Transverse colon (tissue), 4 donors: ENCODE measurements around the gene MYL2. TPM values are rescaled to one million over a fixed set of nuclear protein-coding genes. Genes with fewer than 3 reads are reported as not detected.

Experiments used
- DNase-seq: peaks from one replicate; pipeline ENCODE4 v3.0.0-alpha.2; 2019
- H3K27ac ChIP-seq, 4 donors: fragments of 200-600 bp; sonication (generic); 2 replicates each; pipeline ENCODE4 v1.5.1; 2016 to 2018; ENCODE audit warnings: inconsistent platforms in 4 of 4
- H3K27me3 ChIP-seq: fragments of 200-600 bp; sonication (generic); 2 replicates; pipeline ENCODE4 v1.5.1; 2017; ENCODE audit warnings: inconsistent platforms
- H3K36me3 ChIP-seq, 4 donors: fragments of 200-600 bp; sonication (generic); 2 replicates each; pipeline ENCODE4 v1.5.1; 2017 to 2019; ENCODE audit warnings: inconsistent platforms in 4 of 4
- H3K4me1 ChIP-seq, 4 donors: fragments of 200-600 bp; sonication (generic); 2 replicates each; pipeline ENCODE4 v1.5.1; 2017 to 2020; ENCODE audit warnings: inconsistent platforms in 4 of 4
- H3K4me3 ChIP-seq, 4 donors: fragments of 200-600 bp; sonication (generic); 1 replicate in 1 of 4; 2 replicates in 3 of 4; pipeline versions ENCODE4 v1.5.1 to v1.6.1; 2017 to 2019; ENCODE audit warnings: inconsistent platforms in 4 of 4
- H3K9me3 ChIP-seq, 2 donors: fragments of 200-600 bp; sonication (generic); 2 replicates each; pipeline ENCODE4 v1.5.1; 2017 to 2019; ENCODE audit warnings: inconsistent platforms in 2 of 2
- EP300 ChIP-seq: sonication (generic); formaldehyde crosslinking; IDR thresholded peaks from one replicate; pipeline ENCODE4 v1.6.1; 2017; ENCODE audit warnings: antibody characterized with exemption, low read depth
- POLR2A ChIP-seq: fragments of 450-650 bp; IDR thresholded peaks from one replicate; pipeline ENCODE4 v1.6.1; 2016; ENCODE audit warnings: antibody characterized with exemption, mild to moderate bottlenecking, moderate library complexity
- POLR2AphosphoS5 ChIP-seq, 3 donors: sonication (generic); formaldehyde crosslinking; IDR thresholded peaks; one replicate each; pipeline ENCODE4 v1.6.1; 2016; ENCODE audit warnings: antibody characterized with exemption in 3 of 3
- WGBS, 2 donors: methylation state at CpG; one replicate each; pipeline ENCODE4 v1.1.5; 2018; ENCODE audit warnings: low coverage in 1 of 2; 5-methylcytosine and 5-hydroxymethylcytosine counted together
- in situ Hi-C, 4 donors: fragments of 200-750 bp; cut with MboI; loops; one replicate each; pipeline versions ENCODE4 v1.15.0 to v1.15.1; 2017; ENCODE audit warnings: low sequenced_read_pairs in 3 of 4, low pct_ligation_motif_present in 1 of 4, low pct_unique_long_range_greater_than_20kb in 1 of 4
- intact Hi-C: fragments of 100-400 bp; cut with DNase I; formaldehyde crosslinking; loops from one replicate; pipeline ENCODE4 v1.15.1; 2023; ENCODE audit warnings: low total_unique reads
- total RNA-seq, 4 donors: library from RNA; depleted of rRNA; stranded (reverse); fragments of >200 nt; gene quantifications; one replicate each; pipeline ENCODE4 v1.1.0, GENCODE V29; 2016
- TF ChIP-seq, protein P1 (sequence below), 5 experiments: fragments of 200-600 bp in 3 of 5; fragments of 450-650 bp in 2 of 5; sonication (generic) in 3 of 5; IDR thresholded peaks; 1 replicate in 2 of 5; 2 replicates in 3 of 5; pipeline ENCODE4 v1.5.1; 2016 to 2017; ENCODE audit warnings: antibody characterized with exemption in 5 of 5, inconsistent platforms in 3 of 5, mild to moderate bottlenecking in 2 of 5, moderate library complexity in 1 of 5

The MYL2 gene
- total RNA-seq, 4 donors from 2014 or later = 2.2 TPM; not detected in 3

DNA sequence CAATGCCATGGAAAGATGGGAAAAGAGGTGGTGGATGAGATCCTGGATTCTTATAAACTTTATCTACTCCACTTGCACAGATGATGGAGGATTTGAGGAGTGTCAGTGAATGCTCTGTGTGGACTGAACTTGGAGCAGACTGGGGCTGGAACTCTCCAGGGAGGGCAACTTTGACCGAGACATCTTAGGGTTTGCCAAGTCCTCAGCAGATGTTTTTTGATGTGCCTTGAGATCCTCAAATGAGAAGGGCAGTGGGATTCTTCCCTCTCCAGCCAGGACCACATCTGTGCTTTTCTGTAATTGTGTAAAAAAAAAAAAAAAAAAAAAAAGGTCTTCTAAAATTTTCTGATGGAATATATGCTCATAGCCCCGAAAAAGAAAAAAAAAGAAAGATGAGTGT lies 23.0 kb upstream of the MYL2 start:
- Histone ChIP-seq H3K27ac (no peak overlapping the region), H3K4me3 (no peak overlapping the region), H3K27me3 (peaks cover 5% of the 10 kb centered on the region), H3K36me3 (no peaks in the 10 kb centered on the region), H3K4me1 (no peaks in the 10 kb centered on the region), H3K9me3 (peaks cover 11 to 14% of the 10 kb centered on the region in 2 donors)
- in situ Hi-C loops = loop anchor here in 2 of 4 donors (10.0 to 25.0 kb wide), 2 partner anchors 361 to 369 kb away; no protein-coding TSS in a partner anchor
- DNase-seq = no peak
- no peak for TF ChIP-seq POLR2A
- TF ChIP-seq, protein P1, sequence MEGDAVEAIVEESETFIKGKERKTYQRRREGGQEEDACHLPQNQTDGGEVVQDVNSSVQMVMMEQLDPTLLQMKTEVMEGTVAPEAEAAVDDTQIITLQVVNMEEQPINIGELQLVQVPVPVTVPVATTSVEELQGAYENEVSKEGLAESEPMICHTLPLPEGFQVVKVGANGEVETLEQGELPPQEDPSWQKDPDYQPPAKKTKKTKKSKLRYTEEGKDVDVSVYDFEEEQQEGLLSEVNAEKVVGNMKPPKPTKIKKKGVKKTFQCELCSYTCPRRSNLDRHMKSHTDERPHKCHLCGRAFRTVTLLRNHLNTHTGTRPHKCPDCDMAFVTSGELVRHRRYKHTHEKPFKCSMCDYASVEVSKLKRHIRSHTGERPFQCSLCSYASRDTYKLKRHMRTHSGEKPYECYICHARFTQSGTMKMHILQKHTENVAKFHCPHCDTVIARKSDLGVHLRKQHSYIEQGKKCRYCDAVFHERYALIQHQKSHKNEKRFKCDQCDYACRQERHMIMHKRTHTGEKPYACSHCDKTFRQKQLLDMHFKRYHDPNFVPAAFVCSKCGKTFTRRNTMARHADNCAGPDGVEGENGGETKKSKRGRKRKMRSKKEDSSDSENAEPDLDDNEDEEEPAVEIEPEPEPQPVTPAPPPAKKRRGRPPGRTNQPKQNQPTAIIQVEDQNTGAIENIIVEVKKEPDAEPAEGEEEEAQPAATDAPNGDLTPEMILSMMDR (IDR thresholded peaks at IDR 0.05) = no peak
- TF ChIP-seq EP300 = no peak
- TF ChIP-seq POLR2AphosphoS5 (IDR thresholded peaks at IDR 0.05) = no peak
- intact Hi-C loops = loop anchor here (10.0 kb wide), 1 partner anchor 1781 kb away; no protein-coding TSS in a partner anchor
- WGBS, 2 donors = 36 to 63% methylated on average over 1 to 2 of the region's 2 CpGs

DNA sequence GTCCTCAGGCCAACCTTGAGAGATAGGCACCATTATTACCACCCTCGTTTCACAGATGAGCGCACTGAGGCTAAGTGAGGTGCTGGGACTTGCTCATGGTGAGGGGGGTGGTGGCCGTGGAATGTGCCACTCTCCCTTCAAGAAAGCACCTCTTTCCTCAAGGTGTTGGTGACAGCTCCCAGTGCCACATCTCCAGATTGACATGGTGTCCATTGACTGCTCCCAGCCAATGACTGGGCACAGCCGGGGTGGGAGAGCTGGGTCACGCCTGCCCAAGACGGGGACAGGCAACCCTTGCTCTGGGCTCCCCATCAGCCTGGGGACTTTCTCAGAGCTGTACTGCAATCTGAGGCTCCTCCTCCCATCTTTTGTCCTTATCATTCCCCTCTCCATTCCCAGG lies 21.0 kb upstream of the MYL2 start:
- Histone ChIP-seq H3K9me3 (peaks cover 8 to 10% of the 10 kb centered on the region in 2 donors), H3K4me3 (no peak overlapping the region), H3K4me1 (peaks cover 0 to 6% (median 0%) of the 10 kb centered on the region in 4 donors), H3K36me3 (no peaks in the 10 kb centered on the region), H3K27ac (no peak overlapping the region), H3K27me3 (peaks cover 16% of the 10 kb centered on the region)
- no peak for DNase-seq
- TF ChIP-seq EP300 (no peak), POLR2A (no peak), POLR2AphosphoS5 (IDR thresholded peaks at IDR 0.05) (no peak)
- TF ChIP-seq, protein P1 (IDR thresholded peaks at IDR 0.05) = no peak
- in situ Hi-C loops (loop anchor here in 2 of 4 donors (10.0 to 25.0 kb wide), 2 partner anchors 363 to 371 kb away; no protein-coding TSS in a partner anchor), intact Hi-C loops (loop anchor here (10.0 kb wide), 1 partner anchor 1783 kb away; no protein-coding TSS in a partner anchor)
- 91% methylated on average over 6 of the region's 6 CpGs; no CpG with 5 or more reads in 1 of the 2 donors for WGBS, 2 donors

DNA sequence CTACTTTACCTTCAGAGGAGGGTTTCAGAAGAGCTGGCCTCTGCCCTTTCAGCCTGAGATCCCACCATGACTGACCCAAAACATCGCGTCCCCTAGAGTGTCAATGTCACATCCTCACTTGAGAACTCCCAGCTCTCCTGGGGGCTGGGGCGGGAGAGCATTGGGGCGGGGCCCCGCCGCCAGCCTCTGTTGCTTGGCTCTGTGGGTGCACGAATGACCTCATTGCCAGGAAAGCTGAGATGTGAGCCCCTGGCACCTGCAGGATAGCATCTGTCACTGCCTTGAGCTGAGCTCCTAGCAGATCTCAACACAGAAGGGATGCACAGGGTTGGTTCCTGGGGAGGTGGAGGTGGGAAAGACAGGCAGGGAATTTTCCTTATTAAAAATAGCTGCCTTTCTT lies 20.6 kb upstream of the MYL2 start:
- intact Hi-C loops = loop anchor here (10.0 kb wide), 1 partner anchor 1784 kb away; no protein-coding TSS in a partner anchor
- 79% methylated on average over 7 of the region's 7 CpGs; no CpG with 5 or more reads in 1 of the 2 donors for WGBS, 2 donors
- TF ChIP-seq POLR2AphosphoS5 (IDR thresholded peaks at IDR 0.05) (no peak), POLR2A (no peak), EP300 (no peak)
- TF ChIP-seq, protein P1 (IDR thresholded peaks at IDR 0.05) = no peak

DNA sequence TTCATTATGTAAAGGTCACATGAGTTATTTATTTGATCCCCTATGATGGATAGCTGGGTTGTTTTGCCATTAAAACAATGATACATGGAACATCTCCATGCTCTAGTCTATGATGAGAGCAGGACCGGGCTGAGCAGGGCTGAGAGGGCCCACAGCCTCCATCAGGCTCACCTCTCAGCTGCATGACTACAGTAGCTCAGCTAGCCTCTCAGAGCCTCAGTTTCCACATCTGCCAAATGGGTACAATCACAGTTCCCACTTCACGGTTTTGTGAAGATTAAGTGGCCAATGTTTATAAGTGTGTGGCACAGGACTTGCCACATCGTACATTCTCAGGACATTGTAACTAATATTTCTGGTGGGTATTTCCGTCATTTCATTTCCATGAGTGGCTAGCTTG lies 19.9 kb upstream of the MYL2 start:
- in situ Hi-C loops (loop anchor here in 2 of 4 donors (10.0 to 25.0 kb wide), 2 partner anchors 365 to 372 kb away; no protein-coding TSS in a partner anchor), intact Hi-C loops (loop anchor here (10.0 kb wide), 1 partner anchor 1785 kb away; no protein-coding TSS in a partner anchor)
- TF ChIP-seq POLR2A (no peak), EP300 (no peak), POLR2AphosphoS5 (IDR thresholded peaks at IDR 0.05) (no peak)
- TF ChIP-seq, protein P1 (IDR thresholded peaks at IDR 0.05) = no peak
- H3K9me3 ChIP-seq = peaks cover 0 to under 1% of the 10 kb centered on the region in 2 donors
- DNase-seq = no peak
- 76% methylated on average over 4 of the region's 4 CpGs; no CpG with 5 or more reads in 1 of the 2 donors for WGBS, 2 donors
- H3K27me3 ChIP-seq = peaks cover 24% of the 10 kb centered on the region
- no peak overlapping the region for H3K27ac ChIP-seq
- no peaks in the 10 kb centered on the region for H3K36me3 ChIP-seq
- no peak overlapping the region for H3K4me3 ChIP-seq
- H3K4me1 ChIP-seq = peaks cover 0 to 6% (median 0%) of the 10 kb centered on the region in 4 donors

More for the DNA sequence above, 20.6 kb upstream of the MYL2 start:
- no peak overlapping the region for H3K27ac ChIP-seq
- no peak for DNase-seq
- H3K4me1 ChIP-seq = peaks cover 0 to 6% (median 0%) of the 10 kb centered on the region in 4 donors
- no peaks in the 10 kb centered on the region for H3K36me3 ChIP-seq
- H3K9me3 ChIP-seq = peaks cover 4 to 6% of the 10 kb centered on the region in 2 donors
- H3K27me3 ChIP-seq = peaks cover 20% of the 10 kb centered on the region
- no peak overlapping the region for H3K4me3 ChIP-seq
- in situ Hi-C loops = loop anchor here in 2 of 4 donors (10.0 to 25.0 kb wide), 2 partner anchors 364 to 371 kb away; no protein-coding TSS in a partner anchor
